HepG2 (cell line): ENCODE data around the gene ATP5F1A. TPM values are rescaled to one million over a fixed set of nuclear protein-coding genes. Genes with fewer than 3 reads are reported as not detected.

Experiments used
- CREM ChIP-seq, 2 experiments: sonication (generic) in 1 of 2; formaldehyde crosslinking in 1 of 2; IDR thresholded peaks; 2 replicates each; pipeline versions ENCODE4 v1.4.0 to v1.6.1; 2016 to 2020; ENCODE audit warnings: antibody characterized with exemption in 1 of 2, mild to moderate bottlenecking in 1 of 2, missing genetic modification reagents in 1 of 2
- HIC2 ChIP-seq: sonication (generic); formaldehyde crosslinking; IDR thresholded peaks from 2 replicates; pipeline ENCODE4 v1.9.0; 2022; ENCODE audit warnings: low read depth, missing genetic modification reagents
- KDM3A ChIP-seq: IDR thresholded peaks from 2 replicates; pipeline ENCODE4 v1.6.1; 2018; ENCODE audit warnings: low read depth, missing compliant biosample characterization
- MED1 ChIP-seq: sonication (generic); formaldehyde crosslinking; IDR thresholded peaks from 2 replicates; pipeline ENCODE4 v1.4.0; 2020; ENCODE audit warnings: missing genetic modification reagents
- NR2F6 ChIP-seq, 2 experiments: IDR thresholded peaks; 2 replicates each; pipeline ENCODE4 v1.6.1; 2016; ENCODE audit warnings: antibody characterized with exemption in 1 of 2, mild to moderate bottlenecking in 1 of 2
- PHF5A ChIP-seq: IDR thresholded peaks from one replicate; pipeline ENCODE4 v1.6.1; 2018; ENCODE audit warnings: low read depth, missing genetic modification reagents; ENCODE audit not compliant: unreplicated experiment
- RBFOX2 ChIP-seq: fragments of 200-400 bp; formaldehyde crosslinking; IDR thresholded peaks from 2 replicates; pipeline ENCODE4 v1.6.1; 2017; ENCODE audit warnings: low read depth, mild to moderate bottlenecking, low read length
- RELA ChIP-seq: sonication (generic); formaldehyde crosslinking; IDR thresholded peaks from 2 replicates; pipeline ENCODE4 v1.4.0; 2020; ENCODE audit warnings: missing genetic modification reagents
- SAP130 ChIP-seq: IDR thresholded peaks from 2 replicates; pipeline ENCODE4 v1.6.1; 2016; ENCODE audit warnings: low read depth
- SMAD1 ChIP-seq: sonication (generic); formaldehyde crosslinking; IDR thresholded peaks from 2 replicates; pipeline ENCODE4 v1.4.0; 2020; ENCODE audit warnings: missing genetic modification reagents, low read depth, mild to moderate bottlenecking, borderline replicate concordance
- SRSF1 ChIP-seq: fragments of 200-400 bp; formaldehyde crosslinking; optimal IDR thresholded peaks from 2 replicates; pipeline ENCODE3; 2017; ENCODE audit warnings: mild to moderate bottlenecking, low read depth, low read length, moderate library complexity
- TBX3 ChIP-seq: fragments of 450-650 bp; IDR thresholded peaks from 2 replicates; pipeline ENCODE4 v1.6.1; 2017; ENCODE audit warnings: antibody characterized with exemption, mild to moderate bottlenecking, inconsistent platforms, borderline replicate concordance
- ZNF30 ChIP-seq: sonication (generic); formaldehyde crosslinking; IDR thresholded peaks from 2 replicates; pipeline ENCODE4 v1.5.0; 2020; ENCODE audit warnings: mild to moderate bottlenecking, missing genetic modification reagents
- ZNF34 ChIP-seq: sonication (generic); formaldehyde crosslinking; IDR thresholded peaks from 2 replicates; pipeline ENCODE4 v1.4.0; 2020; ENCODE audit warnings: mild to moderate bottlenecking, missing genetic modification reagents, borderline replicate concordance
- ZNF609 ChIP-seq: sonication (generic); formaldehyde crosslinking; IDR thresholded peaks from 2 replicates; pipeline ENCODE4 v1.4.0; 2020; ENCODE audit warnings: mild to moderate bottlenecking, missing genetic modification reagents, borderline replicate concordance
- ZSCAN22 ChIP-seq: sonication (generic); formaldehyde crosslinking; IDR thresholded peaks from 2 replicates; pipeline ENCODE4 v1.4.0; 2020; ENCODE audit warnings: mild to moderate bottlenecking, missing genetic modification reagents
- polyA plus RNA-seq, 8 experiments: library from polyadenylated mRNA; depleted of rRNA in 3 of 8; stranded (reverse) in 7 of 8; unstranded in 1 of 8; fragments of >200 nt; fragmentation: Illumina TruSeq in 4 of 8; extraction: Trizol in 4 of 8; gene quantifications; 2 replicates each; pipeline versions ENCODE4 v1.2.1 to v1.2.3, GENCODE V29; 2011 to 2016; ENCODE audit warnings: low read depth in 4 of 8, missing spikeins in 1 of 8, mixed read lengths in 1 of 8; ENCODE audit not compliant: insufficient read depth in 1 of 8
- total RNA-seq, 5 experiments: library from RNA; depleted of rRNA; stranded (reverse); fragments of >200 nt; fragmentation: Illumina TruSeq; extraction: Trizol; gene quantifications; 2 replicates each; pipeline ENCODE4 v1.2.3, GENCODE V29; 2016; ENCODE audit warnings: low read depth in 1 of 5
- TF ChIP-seq, protein P1 (sequence below): sonication (generic); formaldehyde crosslinking; IDR thresholded peaks from 2 replicates; pipeline ENCODE4 v1.4.0; 2020; ENCODE audit warnings: missing genetic modification reagents

ATP5F1A gene
- total and polyA plus RNA-seq, 2 of the 13 experiments (the other 11 are each of a cell fraction or from before 2014, with no cell fraction given) = 459 to 922 TPM

DNA sequence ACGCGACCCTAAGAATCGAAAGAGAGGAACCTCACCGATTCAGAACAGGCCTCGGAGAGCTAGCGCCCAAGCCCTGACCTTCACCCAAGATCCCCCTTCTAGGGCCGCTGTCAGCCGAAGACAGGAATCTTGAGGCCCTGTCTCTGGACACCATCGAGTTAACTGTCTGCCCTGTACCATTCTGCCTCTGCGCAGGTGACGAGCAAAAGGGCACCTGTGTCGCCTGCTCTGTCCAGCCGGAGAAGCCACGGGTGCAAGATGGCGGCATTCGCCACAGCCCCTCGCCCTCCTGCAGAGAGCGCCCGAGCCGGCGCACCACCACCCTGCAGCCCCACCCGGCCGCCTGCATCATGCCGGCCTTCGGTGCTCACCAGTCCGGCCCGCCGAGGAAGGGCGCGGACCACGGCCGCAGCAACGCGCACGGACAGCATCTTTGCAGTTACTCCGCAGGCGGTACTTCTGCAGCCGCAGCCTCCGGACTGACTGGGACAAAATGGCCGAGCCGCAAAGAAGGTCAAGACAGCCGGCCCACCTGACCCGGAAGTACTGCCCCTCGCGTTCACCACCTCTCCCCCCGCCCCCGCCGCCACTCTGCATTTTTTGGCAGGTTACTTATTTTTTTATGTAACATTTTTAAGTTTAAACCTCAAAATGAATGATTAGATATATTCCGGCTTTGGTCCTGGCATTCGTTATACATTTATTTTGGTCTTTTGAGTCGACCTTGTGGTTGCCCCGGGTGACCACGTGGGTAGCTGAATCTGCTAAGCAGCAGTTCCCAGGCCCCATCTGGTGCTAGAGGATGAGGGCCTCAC is at the start of gene ATP5F1A (continued):
- TF ChIP-seq SMAD1 (CRISPR knock-in tag) = peak; percentile 84; the same call in 1 of the 2 replicates
- TF ChIP-seq ZNF34 (CRISPR knock-in tag) = no peak
- TF ChIP-seq ZNF609 (CRISPR knock-in tag) = peak; percentile 38; the same call in 1 of the 2 replicates
- no peak for TF ChIP-seq RELA (CRISPR knock-in tag)
- TF ChIP-seq RBFOX2 = peak; percentile 98
- TF ChIP-seq ZSCAN22 (CRISPR knock-in tag) = no peak
- no peak for TF ChIP-seq TBX3
- peak; percentile 83 for TF ChIP-seq SAP130 (CRISPR knock-in tag)
- TF ChIP-seq KDM3A (CRISPR knock-in tag) = no peak
- peak; percentile 58 for TF ChIP-seq MED1 (CRISPR knock-in tag)
- no peak for TF ChIP-seq HIC2 (CRISPR knock-in tag)
- TF ChIP-seq PHF5A = no peak
- TF ChIP-seq ZNF30 = no peak; the same call in 1 of the 2 replicates
- 0 out of 2 replicates have a peak, but pooled peaks have one; percentile 38 for TF ChIP-seq CREM (IDR thresholded peaks at IDR 0.05)
- no peak for TF ChIP-seq CREM (CRISPR knock-in tag; IDR thresholded peaks at IDR 0.05)
- TF ChIP-seq, protein P1, sequence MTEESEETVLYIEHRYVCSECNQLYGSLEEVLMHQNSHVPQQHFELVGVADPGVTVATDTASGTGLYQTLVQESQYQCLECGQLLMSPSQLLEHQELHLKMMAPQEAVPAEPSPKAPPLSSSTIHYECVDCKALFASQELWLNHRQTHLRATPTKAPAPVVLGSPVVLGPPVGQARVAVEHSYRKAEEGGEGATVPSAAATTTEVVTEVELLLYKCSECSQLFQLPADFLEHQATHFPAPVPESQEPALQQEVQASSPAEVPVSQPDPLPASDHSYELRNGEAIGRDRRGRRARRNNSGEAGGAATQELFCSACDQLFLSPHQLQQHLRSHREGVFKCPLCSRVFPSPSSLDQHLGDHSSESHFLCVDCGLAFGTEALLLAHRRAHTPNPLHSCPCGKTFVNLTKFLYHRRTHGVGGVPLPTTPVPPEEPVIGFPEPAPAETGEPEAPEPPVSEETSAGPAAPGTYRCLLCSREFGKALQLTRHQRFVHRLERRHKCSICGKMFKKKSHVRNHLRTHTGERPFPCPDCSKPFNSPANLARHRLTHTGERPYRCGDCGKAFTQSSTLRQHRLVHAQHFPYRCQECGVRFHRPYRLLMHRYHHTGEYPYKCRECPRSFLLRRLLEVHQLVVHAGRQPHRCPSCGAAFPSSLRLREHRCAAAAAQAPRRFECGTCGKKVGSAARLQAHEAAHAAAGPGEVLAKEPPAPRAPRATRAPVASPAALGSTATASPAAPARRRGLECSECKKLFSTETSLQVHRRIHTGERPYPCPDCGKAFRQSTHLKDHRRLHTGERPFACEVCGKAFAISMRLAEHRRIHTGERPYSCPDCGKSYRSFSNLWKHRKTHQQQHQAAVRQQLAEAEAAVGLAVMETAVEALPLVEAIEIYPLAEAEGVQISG (CRISPR knock-in tag) = peak; percentile 91
- no peak; the same call in 1 of the 2 replicates for TF ChIP-seq NR2F6 (IDR thresholded peaks at IDR 0.05)
- peak; percentile 7; the same call in 1 of the 2 replicates for TF ChIP-seq NR2F6 (CRISPR knock-in tag; IDR thresholded peaks at IDR 0.05)
- peak; percentile 83 for TF ChIP-seq SRSF1
